Activated CD8-positive, alpha-beta T cell treated with anti-CD3 and anti-CD28 coated beads for 36 hours (primary cell): ENCODE results near the gene TBATA. TPM values are rescaled to one million over a fixed set of nuclear protein-coding genes. Genes with fewer than 3 reads are reported as not detected.

ENCODE experiments used
- ATAC-seq: fragments of 200-7000 bp; cut with Tn5 transposase; one replicate; pipeline ENCODE4 v1.10.0; 2021; ENCODE audit warnings: mild to moderate bottlenecking, moderate library complexity
- CTCF ChIA-PET: fragments of 350-600 bp; sonication (Branson Sonifier 250); formaldehyde crosslinking; loops from one replicate; lab custom pipeline; 2021; ENCODE audit warnings: antibody characterized with exemption; lab: Charles Lee
- POLR2A ChIA-PET: fragments of 350-600 bp; sonication (Branson Sonifier 250); formaldehyde crosslinking; loops from one replicate; lab custom pipeline; 2021; ENCODE audit warnings: antibody characterized with exemption; lab: Charles Lee
- DNase-seq: peaks from one replicate; pipeline ENCODE4 v3.0.0-alpha.2; 2020
- H3K27ac Mint-ChIP-seq: one replicate; pipeline ENCODE4 v1.8.0; 2021; ENCODE audit warnings: mild to moderate bottlenecking, mixed read lengths
- H3K27me3 Mint-ChIP-seq: one replicate; pipeline ENCODE4 v1.8.0; 2021; ENCODE audit warnings: mixed read lengths
- H3K36me3 Mint-ChIP-seq: one replicate; pipeline ENCODE4 v1.8.0; 2021; ENCODE audit warnings: low read depth, mixed read lengths
- H3K4me1 Mint-ChIP-seq: one replicate; pipeline ENCODE4 v1.8.0; 2021; ENCODE audit warnings: low read depth, mixed read lengths
- H3K4me3 Mint-ChIP-seq: one replicate; pipeline ENCODE4 v1.8.0; 2021; ENCODE audit warnings: mild to moderate bottlenecking, moderate library complexity, mixed read lengths
- H3K9me3 Mint-ChIP-seq: one replicate; pipeline ENCODE4 v1.8.0; 2021; ENCODE audit warnings: mixed read lengths
- CTCF ChIP-seq: fragments of 200-600 bp; IDR thresholded peaks from one replicate; pipeline ENCODE4 v1.8.0; 2022; ENCODE audit warnings: antibody characterized with exemption, mild to moderate bottlenecking
- intact Hi-C: fragments of 100-400 bp; cut with micrococcal nuclease; formaldehyde crosslinking; loops from one replicate; pipeline ENCODE4 v1.10.0; 2022
- total RNA-seq, 2 experiments: library from RNA; stranded (reverse); gene quantifications; one replicate each; pipeline ENCODE4 v1.2.3, GENCODE V29; 2021

TBATA gene
- total RNA-seq, 2 experiments from 2014 or later, result not detected

GRCh38 chr10:70777063-70777875 is 7.9 kb downstream of the TBATA start:
- CTCF ChIA-PET, result interaction anchor here (1.1 kb wide), 1 partner anchor 18 kb away, joined by 3 read pairs; no protein-coding TSS in a partner anchor
- no peak overlapping the region for H3K4me3 Mint-ChIP-seq
- no peak overlapping the region for H3K27ac Mint-ChIP-seq
- H3K36me3 Mint-ChIP-seq, result no peaks in the 10 kb centered on the region
- intact Hi-C loops, result no loop called here
- H3K4me1 Mint-ChIP-seq, result no peaks in the 10 kb centered on the region
- no peaks in the 10 kb centered on the region for H3K27me3 Mint-ChIP-seq
- DNase-seq (no peak), ATAC-seq (no peak)
- no peaks in the 10 kb centered on the region for H3K9me3 Mint-ChIP-seq
- TF ChIP-seq CTCF, result no peak
- POLR2A ChIA-PET, result no interaction called here

GRCh38 chr10:70776455-70777005 is 8.6 kb downstream of the TBATA start:
- H3K9me3 Mint-ChIP-seq, result no peaks in the 10 kb centered on the region
- no peaks in the 10 kb centered on the region for H3K36me3 Mint-ChIP-seq
- ChIA-PET CTCF (interaction anchor here (1.1 kb wide), 1 partner anchor 17 kb away, joined by 3 read pairs; no protein-coding TSS in a partner anchor), POLR2A (interaction anchor here (1.0 kb wide), 1 partner anchor 22 kb away, joined by 3 read pairs; no protein-coding TSS in a partner anchor)
- no peaks in the 10 kb centered on the region for H3K4me1 Mint-ChIP-seq
- DNase-seq (no peak), ATAC-seq (no peak)
- no peak for TF ChIP-seq CTCF
- no peak overlapping the region for H3K4me3 Mint-ChIP-seq
- no peak overlapping the region for H3K27ac Mint-ChIP-seq
- no peaks in the 10 kb centered on the region for H3K27me3 Mint-ChIP-seq
- intact Hi-C loops, result no loop called here

GRCh38 chr10:70775679-70776454 is 9.3 kb downstream of the TBATA start:
- ATAC-seq (no peak), DNase-seq (no peak)
- H3K9me3 Mint-ChIP-seq, result no peaks in the 10 kb centered on the region
- intact Hi-C loops, result no loop called here
- H3K27ac Mint-ChIP-seq, result no peak overlapping the region
- no peaks in the 10 kb centered on the region for H3K36me3 Mint-ChIP-seq
- no peaks in the 10 kb centered on the region for H3K4me1 Mint-ChIP-seq
- POLR2A ChIA-PET, result interaction anchor here (1.0 kb wide), 1 partner anchor 23 kb away, joined by 3 read pairs; no protein-coding TSS in a partner anchor
- CTCF ChIA-PET, result interaction anchor here (1.1 kb wide), 1 partner anchor 13 kb away, joined by 3 read pairs; no protein-coding TSS in a partner anchor
- no peak overlapping the region for H3K4me3 Mint-ChIP-seq
- TF ChIP-seq CTCF, result no peak
- H3K27me3 Mint-ChIP-seq, result no peaks in the 10 kb centered on the region

GRCh38 chr10:70774810-70775678 is 10.1 kb downstream of the TBATA start:
- intact Hi-C loops, result no loop called here
- ChIA-PET CTCF (interaction anchor here (1.1 kb wide), 1 partner anchor 12 kb away, joined by 3 read pairs; no protein-coding TSS in a partner anchor), POLR2A (no interaction called here)
- TF ChIP-seq CTCF, result no peak
- H3K27ac Mint-ChIP-seq, result no peak overlapping the region
- H3K36me3 Mint-ChIP-seq, result no peaks in the 10 kb centered on the region
- DNase-seq (no peak), ATAC-seq (no peak)
- no peaks in the 10 kb centered on the region for H3K27me3 Mint-ChIP-seq
- H3K4me1 Mint-ChIP-seq, result no peaks in the 10 kb centered on the region
- no peaks in the 10 kb centered on the region for H3K9me3 Mint-ChIP-seq
- H3K4me3 Mint-ChIP-seq, result no peak overlapping the region
